ENCODE results near the gene KATNAL2. TPM values are rescaled to one million over a fixed set of nuclear protein-coding genes. Genes with fewer than 3 reads are reported as not detected.
A peak's percentile ranks its signal among the peaks of the same experiment; 100 is the strongest.

Gene KATNAL2
- total RNA-seq, 2 experiments from 2014 or later = 0.58 to 1.3 TPM

DNA sequence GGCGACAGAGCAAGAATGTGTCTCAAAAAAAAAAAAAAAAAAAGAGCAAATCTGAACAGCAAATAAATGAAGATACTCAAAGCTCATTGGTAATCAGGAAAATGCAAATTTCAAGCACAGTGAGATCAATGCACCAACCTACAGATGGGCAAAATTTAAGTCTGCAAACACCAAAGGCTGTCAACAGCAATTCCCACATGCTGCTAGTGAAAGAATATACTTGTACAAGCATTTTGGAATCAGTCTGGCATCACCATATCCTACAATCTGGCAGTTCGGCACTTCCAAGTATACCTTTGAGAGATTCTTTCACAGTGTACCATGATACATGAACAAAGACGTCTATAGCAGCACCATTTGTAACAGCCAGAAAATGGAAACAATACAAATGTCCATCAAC, 228.8 kb downstream of the KATNAL2 start:
- Mint-ChIP-seq H3K27me3 (no peaks in the 10 kb centered on the region), H3K4me3 (no peak overlapping the region), H3K27ac (no peak overlapping the region), H3K4me1 (ENCODE audit: low read depth) (peaks cover 38% of the 10 kb centered on the region), H3K36me3 (ENCODE audit: low read depth) (peaks cover 31% of the 10 kb centered on the region), H3K9me3 (no peaks in the 10 kb centered on the region)
- ATAC-seq = no peak
- POLR2A ChIA-PET = no interaction called here
- intact Hi-C loops (cut with micrococcal nuclease) = no loop called here
- TF ChIP-seq, protein P1, sequence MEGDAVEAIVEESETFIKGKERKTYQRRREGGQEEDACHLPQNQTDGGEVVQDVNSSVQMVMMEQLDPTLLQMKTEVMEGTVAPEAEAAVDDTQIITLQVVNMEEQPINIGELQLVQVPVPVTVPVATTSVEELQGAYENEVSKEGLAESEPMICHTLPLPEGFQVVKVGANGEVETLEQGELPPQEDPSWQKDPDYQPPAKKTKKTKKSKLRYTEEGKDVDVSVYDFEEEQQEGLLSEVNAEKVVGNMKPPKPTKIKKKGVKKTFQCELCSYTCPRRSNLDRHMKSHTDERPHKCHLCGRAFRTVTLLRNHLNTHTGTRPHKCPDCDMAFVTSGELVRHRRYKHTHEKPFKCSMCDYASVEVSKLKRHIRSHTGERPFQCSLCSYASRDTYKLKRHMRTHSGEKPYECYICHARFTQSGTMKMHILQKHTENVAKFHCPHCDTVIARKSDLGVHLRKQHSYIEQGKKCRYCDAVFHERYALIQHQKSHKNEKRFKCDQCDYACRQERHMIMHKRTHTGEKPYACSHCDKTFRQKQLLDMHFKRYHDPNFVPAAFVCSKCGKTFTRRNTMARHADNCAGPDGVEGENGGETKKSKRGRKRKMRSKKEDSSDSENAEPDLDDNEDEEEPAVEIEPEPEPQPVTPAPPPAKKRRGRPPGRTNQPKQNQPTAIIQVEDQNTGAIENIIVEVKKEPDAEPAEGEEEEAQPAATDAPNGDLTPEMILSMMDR (IDR thresholded peaks at IDR 0.05) = no peak
- DNase-seq = no peak
- CTCF ChIA-PET = no interaction called here

DNA sequence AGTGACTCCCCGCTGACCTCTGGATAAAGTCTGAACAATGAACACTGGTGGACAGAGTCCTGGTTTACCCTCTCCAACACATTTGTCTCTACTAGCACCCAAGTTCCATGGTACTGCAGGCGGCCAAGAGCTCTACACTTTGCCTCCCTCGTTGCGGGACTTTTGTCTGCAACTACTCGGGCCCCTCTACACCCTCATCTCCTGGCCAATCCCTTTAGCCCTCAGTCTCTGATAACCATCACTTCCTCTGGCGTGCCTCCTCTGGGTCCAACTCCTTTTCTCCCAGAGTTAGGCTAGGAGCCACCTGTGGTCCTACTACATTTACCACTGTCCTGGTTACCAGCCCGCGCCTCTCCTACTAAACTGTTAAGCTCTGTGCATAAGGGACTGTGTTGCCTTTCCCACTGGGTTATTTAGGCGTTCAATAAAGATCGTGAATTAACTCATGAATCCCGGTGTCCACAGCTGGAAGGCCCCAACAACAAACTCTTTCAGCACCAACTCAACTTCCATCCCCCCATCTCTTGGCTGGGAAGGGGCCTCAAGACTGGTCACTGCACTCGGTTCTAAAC, 232.1 kb downstream of the KATNAL2 start:
- DNase-seq (peak; percentile 7), ATAC-seq (no peak)
- peaks cover 42% of the 10 kb centered on the region for H3K4me1 Mint-ChIP-seq (ENCODE audit: low read depth)
- peaks cover 25% of the 10 kb centered on the region for H3K36me3 Mint-ChIP-seq (ENCODE audit: low read depth)
- ChIA-PET POLR2A (interaction anchor here (1.0 to 2.3 kb wide), 7 partner anchors 16 to 276 kb away, joined by 3 to 6 read pairs (median 3); partner anchors contain the start of genes KATNAL2 and PIAS2), CTCF (interaction anchor here (0.6 to 3.0 kb wide), 3 partner anchors 9 to 963 kb away, joined by 3 to 10 read pairs (median 3); no protein-coding TSS in a partner anchor)
- H3K27ac Mint-ChIP-seq = peak overlapping the region; percentile 93
- intact Hi-C loops (cut with micrococcal nuclease) = no loop called here
- TF ChIP-seq, protein P1 (IDR thresholded peaks at IDR 0.05) = no peak
- no peaks in the 10 kb centered on the region for H3K9me3 Mint-ChIP-seq
- H3K27me3 Mint-ChIP-seq = no peaks in the 10 kb centered on the region
- H3K4me3 Mint-ChIP-seq = peak overlapping the region; percentile 89

DNA sequence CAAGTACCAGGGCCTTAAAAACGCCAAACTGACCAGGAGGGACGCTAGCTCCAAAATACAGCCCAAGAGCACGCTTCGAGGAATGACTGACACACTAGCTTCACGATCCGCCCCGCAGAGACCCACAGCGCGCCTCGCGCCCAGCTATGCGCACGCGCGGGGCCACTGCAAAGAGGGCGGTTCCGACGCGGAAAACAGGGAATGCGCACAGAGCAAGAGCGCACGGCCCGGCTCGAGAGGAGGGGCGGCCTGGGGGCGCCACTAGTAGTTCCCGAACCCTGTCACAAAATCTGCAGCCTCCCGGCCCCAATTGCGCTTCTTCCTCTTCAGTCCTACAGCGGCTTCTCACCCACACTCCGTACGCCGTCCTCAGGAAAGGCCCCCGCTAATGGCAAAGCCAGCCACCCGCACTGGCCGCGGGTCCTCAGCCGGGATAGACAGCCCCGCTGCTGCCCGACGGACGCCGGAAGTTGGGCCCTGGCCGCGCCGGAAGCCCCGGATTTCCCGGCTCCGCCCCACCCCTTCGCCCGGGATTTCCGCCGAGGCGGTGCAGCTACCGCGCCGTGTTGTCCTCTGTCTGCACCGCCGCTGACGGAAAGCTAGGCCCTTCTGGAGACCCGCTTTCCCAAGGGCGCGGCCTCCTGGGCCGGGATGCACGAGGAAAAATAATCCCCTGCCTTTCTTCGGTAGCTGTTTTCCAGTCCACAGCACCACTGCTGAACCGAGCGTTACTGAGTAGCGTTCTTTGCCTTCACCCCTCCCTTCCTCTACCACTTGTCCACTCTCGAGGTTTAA, 232.8 kb downstream of the KATNAL2 start, which contains the start of gene HDHD2:
Gene HDHD2 (minus strand): TSS at position 472 of the 795 bp plus-strand sequence. CDS start 14,061 bp downstream, outside the sequence.
- Mint-ChIP-seq H3K27ac (peak within 1 kb of the TSS; percentile 93), H3K36me3 (ENCODE audit: low read depth) (peaks cover 30% of the 10 kb centered on the region), H3K4me1 (ENCODE audit: low read depth) (peaks cover 37% of the 10 kb centered on the region), H3K4me3 (peak within 1 kb of the TSS; percentile 89), H3K9me3 (no peaks in the 10 kb centered on the region), H3K27me3 (no peaks in the 10 kb centered on the region)
- ATAC-seq (peak; percentile 90), DNase-seq (peak; percentile 80)
- intact Hi-C loops (cut with micrococcal nuclease) = no loop called here
- ChIA-PET POLR2A (interaction anchor here (1.0 to 2.3 kb wide), 9 partner anchors 12 to 277 kb away, joined by 3 to 6 read pairs (median 3); partner anchors contain the start of genes KATNAL2 and PIAS2), CTCF (interaction anchor here (0.6 to 3.0 kb wide), 4 partner anchors 8 to 964 kb away, joined by 3 to 10 read pairs (median 4); no protein-coding TSS in a partner anchor)
- TF ChIP-seq, protein P1 (IDR thresholded peaks at IDR 0.05) = no peak

DNA sequence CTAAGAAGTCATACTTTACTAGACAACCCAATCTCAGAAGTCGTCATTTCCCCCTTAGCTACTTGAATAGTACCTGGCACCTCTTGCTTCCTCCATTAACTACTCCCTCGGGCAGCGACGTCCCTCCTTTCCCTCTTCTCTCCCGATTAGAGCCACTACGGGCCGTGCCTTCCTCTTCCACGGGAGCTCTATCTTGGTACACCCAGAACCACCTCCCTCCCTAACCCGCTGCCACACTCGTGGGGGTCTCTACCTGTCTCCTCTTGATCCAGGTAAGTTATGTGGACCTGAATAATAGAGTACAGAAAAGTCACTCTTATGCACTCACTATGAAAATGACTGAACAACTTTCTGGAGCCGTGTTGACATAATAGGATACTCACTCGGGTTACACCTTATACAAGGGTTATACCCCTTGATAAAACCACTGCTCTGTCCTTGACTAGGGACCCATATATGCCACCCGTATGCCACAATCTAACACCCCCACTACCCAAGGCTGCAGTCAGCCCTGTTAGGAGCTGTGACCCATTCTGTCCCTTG, 233.5 kb downstream of the KATNAL2 start:
- POLR2A ChIA-PET = interaction anchor here (1.2 to 2.3 kb wide), 7 partner anchors 11 to 233 kb away, joined by 3 to 6 read pairs (median 3); partner anchors contain the start of genes KATNAL2 and PIAS2
- Mint-ChIP-seq H3K27ac (peak overlapping the region; percentile 93), H3K9me3 (no peaks in the 10 kb centered on the region), H3K4me3 (peak overlapping the region; percentile 89), H3K4me1 (ENCODE audit: low read depth) (peaks cover 30% of the 10 kb centered on the region), H3K27me3 (no peaks in the 10 kb centered on the region), H3K36me3 (ENCODE audit: low read depth) (peaks cover 28% of the 10 kb centered on the region)
- ATAC-seq = peak; percentile 32
- TF ChIP-seq, protein P1 (IDR thresholded peaks at IDR 0.05) = no peak
- intact Hi-C loops (cut with micrococcal nuclease) = no loop called here
- CTCF ChIA-PET = interaction anchor here (1.3 to 3.0 kb wide), 2 partner anchors 9 to 54 kb away, joined by 4 to 10 read pairs; no protein-coding TSS in a partner anchor
- no peak for DNase-seq

All from activated CD8-positive, alpha-beta T cell treated with anti-CD3 and anti-CD28 coated beads for 36 hours (primary cell).